GM21390 (cell line): ENCODE results near the gene SLC4A5.

ENCODE experiments used
- ATAC-seq: cut with Tn5 transposase; IDR thresholded peaks from one replicate; pipeline ENCODE4 v1.9.1; 2021; ENCODE audit not compliant: unreplicated experiment

SLC4A5 gene

GRCh38 chr2:74275228-74275627 lies 68.0 kb downstream of the SLC4A5 start:
- no peak for ATAC-seq

GRCh38 chr2:74269667-74270066 lies 73.5 kb downstream of the SLC4A5 start:
- ATAC-seq: no peak

GRCh38 chr2:74267068-74267467 lies 76.1 kb downstream of the SLC4A5 start:
- ATAC-seq: no peak

GRCh38 chr2:74264281-74264680 lies 78.9 kb downstream of the SLC4A5 start:
- no peak for ATAC-seq

GRCh38 chr2:74262681-74263080 lies 80.5 kb downstream of the SLC4A5 start:
- no peak for ATAC-seq

GRCh38 chr2:74261204-74261864 lies 81.9 kb downstream of the SLC4A5 start:
- no peak for ATAC-seq

GRCh38 chr2:74260495-74260894 lies 82.7 kb downstream of the SLC4A5 start:
- ATAC-seq: no peak

GRCh38 chr2:74259733-74260132 lies 83.5 kb downstream of the SLC4A5 start:
- ATAC-seq: no peak

GRCh38 chr2:74259191-74259590 lies 84.0 kb downstream of the SLC4A5 start:
- no peak for ATAC-seq

- ATAC-seq: no peak
Measured at GRCh38 chr2:74255660-74256213, 87.5 kb downstream of the SLC4A5 start.

GRCh38 chr2:74253971-74254310 lies 89.3 kb downstream of the SLC4A5 start:
- ATAC-seq: no peak

GRCh38 chr2:74253306-74253970 lies 89.8 kb downstream of the SLC4A5 start:
- ATAC-seq: no peak

- no peak for ATAC-seq
Measured at GRCh38 chr2:74252862-74253261, 90.4 kb downstream of the SLC4A5 start.

- ATAC-seq: no peak
Measured at GRCh38 chr2:74252036-74252435, 91.2 kb downstream of the SLC4A5 start.

GRCh38 chr2:74250189-74250631 lies 93.0 kb downstream of the SLC4A5 start:
- ATAC-seq: no peak

- no peak for ATAC-seq
Measured at GRCh38 chr2:74249406-74250122, 93.7 kb downstream of the SLC4A5 start.

GRCh38 chr2:74246496-74247195 lies 96.6 kb downstream of the SLC4A5 start:
- ATAC-seq: no peak

GRCh38 chr2:74244286-74244685 lies 98.9 kb downstream of the SLC4A5 start:
- no peak for ATAC-seq

GRCh38 chr2:74242354-74243071 lies 100.7 kb downstream of the SLC4A5 start:
- no peak for ATAC-seq

GRCh38 chr2:74239346-74239745 lies 103.9 kb downstream of the SLC4A5 start:
- no peak for ATAC-seq

GRCh38 chr2:74238879-74239278 lies 104.3 kb downstream of the SLC4A5 start:
- no peak for ATAC-seq
